SU-DHL-6 (cell line): Measurements from ENCODE around the gene STK35.

Experiments used
- EZH2phosphoT487 ChIP-seq: fragments of 200-600 bp; sonication (generic), shearing (Covaris generic); conservative IDR thresholded peaks from 2 replicates; pipeline ENCODE4 v1.6.1; 2018; ENCODE audit warnings: mild to moderate bottlenecking, antibody characterized with exemption, low read length, moderate library complexity, mixed read lengths
- TF ChIP-seq, protein P1 (sequence below): fragments of 200-600 bp; sonication (generic); IDR thresholded peaks from one replicate; pipeline ENCODE4 v1.5.1; 2017; ENCODE audit warnings: antibody characterized with exemption, mild to moderate bottlenecking, low read length, moderate library complexity; ENCODE audit not compliant: insufficient read depth, poor library complexity, severe bottlenecking

DNA sequence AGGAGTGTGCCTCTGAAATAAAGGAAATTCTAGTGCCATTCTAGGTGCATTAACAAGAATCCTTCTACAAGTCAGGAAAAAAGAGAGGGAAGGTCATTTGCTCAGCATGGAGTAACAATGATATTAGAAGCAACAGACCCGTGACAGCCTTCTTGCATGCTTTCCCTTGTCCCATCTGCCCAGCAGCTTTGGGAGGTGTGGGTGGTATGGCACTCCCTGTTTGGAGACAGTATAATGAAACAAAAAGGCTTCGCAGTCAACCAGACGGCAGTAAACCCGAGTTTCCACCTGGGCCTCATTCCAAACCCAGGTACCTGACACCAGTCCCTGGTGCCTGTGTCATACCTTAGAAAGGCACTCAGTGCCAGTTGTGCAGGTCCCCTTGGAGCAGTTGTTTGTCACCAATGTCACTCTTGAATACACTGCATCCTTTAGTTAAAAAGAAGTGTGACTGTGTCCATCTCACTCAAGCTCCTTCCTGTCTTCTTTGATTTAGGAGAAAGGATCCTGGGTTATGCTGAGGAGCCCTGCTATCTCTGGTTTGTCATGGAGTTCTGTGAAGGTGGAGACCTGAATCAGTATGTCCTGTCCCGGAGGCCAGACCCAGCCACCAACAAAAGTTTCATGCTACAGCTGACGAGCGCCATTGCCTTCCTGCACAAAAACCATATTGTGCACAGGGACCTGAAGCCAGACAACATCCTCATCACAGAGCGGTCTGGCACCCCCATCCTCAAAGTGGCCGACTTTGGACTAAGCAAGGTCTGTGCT lies 14.7 kb downstream of the STK35 start:
- TF ChIP-seq, protein P1, sequence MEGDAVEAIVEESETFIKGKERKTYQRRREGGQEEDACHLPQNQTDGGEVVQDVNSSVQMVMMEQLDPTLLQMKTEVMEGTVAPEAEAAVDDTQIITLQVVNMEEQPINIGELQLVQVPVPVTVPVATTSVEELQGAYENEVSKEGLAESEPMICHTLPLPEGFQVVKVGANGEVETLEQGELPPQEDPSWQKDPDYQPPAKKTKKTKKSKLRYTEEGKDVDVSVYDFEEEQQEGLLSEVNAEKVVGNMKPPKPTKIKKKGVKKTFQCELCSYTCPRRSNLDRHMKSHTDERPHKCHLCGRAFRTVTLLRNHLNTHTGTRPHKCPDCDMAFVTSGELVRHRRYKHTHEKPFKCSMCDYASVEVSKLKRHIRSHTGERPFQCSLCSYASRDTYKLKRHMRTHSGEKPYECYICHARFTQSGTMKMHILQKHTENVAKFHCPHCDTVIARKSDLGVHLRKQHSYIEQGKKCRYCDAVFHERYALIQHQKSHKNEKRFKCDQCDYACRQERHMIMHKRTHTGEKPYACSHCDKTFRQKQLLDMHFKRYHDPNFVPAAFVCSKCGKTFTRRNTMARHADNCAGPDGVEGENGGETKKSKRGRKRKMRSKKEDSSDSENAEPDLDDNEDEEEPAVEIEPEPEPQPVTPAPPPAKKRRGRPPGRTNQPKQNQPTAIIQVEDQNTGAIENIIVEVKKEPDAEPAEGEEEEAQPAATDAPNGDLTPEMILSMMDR = no peak
- no peak for TF ChIP-seq EZH2phosphoT487
